NCI-H146 (cell line): Measurements from ENCODE around the gene DDX54.

Experiments used
- DNase-seq: peaks from one replicate; lab custom pipeline; 2025; lab: John Stamatoyannopoulos, UW

Gene DDX54

DNA sequence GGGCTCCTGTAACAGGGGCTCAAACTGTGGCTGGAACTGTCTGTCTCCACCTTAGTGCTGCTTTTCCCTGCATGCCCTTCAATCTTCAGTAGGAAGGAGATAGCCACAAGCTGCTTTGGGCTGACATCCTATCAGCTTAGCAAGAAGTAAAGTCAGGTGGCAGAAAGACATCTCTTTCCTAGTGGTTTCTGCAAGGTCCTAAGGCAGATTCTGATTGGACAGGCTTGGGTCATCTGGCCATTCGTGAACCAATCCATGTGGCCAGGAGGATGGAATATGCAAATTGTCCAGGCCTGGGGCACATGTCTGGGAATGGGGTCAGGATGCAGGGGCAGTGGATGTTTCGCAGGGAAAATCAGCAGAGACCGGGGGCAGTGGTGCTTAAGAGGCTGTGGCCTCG is 5.5 kb upstream of the DDX54 start:
- no peak for DNase-seq

DNA sequence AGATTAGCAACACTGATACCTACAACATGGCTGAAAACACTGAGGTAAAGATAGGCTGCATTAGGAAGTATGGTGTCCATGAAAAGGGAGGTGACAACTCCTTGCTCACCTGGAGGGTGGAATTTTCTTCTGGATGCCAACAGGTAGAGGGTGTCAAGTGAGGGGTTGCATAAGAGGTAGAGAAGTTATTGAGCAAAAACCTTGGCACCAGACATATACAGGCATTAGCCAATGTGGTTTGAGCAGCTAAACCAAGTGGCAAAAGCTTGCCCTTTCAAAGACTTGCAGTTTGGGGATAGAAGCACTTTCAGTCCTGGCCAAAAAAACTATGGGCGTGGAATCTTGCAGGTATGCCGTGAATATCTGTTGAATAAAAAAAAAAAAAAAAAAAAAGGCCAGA is 4.1 kb upstream of the DDX54 start:
- no peak for DNase-seq

DNA sequence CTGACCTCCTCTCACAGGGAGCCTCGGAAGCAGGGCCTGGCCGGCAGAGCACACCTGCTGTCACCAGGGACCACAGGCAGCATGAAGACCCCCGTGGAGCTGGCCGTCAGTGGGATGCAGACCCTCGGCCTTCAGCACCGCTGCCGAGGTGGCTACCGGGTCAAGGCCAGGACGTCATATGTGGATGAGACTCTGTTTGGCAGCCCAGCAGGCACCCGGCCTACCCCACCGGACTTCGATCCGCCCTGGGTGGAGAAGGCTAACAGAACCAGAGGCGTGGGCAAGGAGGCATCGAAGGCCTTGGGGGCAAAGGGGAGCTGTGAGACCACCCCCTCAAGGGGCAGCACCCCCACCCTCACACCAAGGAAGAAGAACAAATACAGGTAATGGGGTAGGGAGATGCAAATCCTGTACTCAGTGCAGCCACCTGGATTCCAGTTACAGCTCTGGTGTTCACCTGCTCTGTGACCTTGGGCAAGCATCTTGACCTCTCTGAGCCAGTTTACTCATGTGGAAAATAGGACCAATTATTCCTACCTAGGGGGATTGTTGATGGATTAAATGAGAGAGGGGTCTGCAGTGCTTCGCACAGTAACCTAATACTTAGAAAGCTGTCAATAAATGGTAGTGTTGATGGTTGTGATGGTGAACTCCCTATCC is 1.5 kb upstream of the DDX54 start:
- DNase-seq: no peak

DNA sequence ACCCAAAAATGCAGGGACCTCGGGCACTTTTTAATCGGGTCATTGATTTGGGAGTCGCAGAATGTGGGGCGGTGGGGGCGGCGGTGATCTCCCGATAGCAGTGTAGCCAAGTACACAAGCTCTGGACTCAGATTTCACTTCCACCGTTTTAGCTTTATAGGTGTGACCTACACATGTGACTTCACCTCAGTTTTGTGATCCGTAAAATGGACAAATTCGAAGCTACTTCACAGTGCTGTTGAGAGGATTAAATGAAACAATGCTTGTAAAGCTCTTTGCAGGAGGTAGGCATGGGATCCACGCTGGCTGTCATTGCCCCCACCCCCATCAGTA is 721 bp upstream of the DDX54 start:
- peak; percentile 34 for DNase-seq

DNA sequence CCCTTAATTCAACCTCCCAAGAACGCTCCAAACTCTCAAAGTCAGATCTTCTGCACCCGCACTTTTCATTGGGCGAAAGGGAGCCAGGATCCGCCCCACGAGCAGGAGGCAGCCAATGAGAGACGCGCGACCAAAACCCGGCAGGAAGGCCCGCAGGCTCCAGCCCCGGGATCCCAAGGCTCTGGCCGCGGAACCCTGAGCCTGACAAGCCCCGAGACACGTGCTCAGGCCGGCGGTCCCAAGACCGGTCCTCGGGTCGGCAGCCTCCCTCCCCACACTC is 438 bp downstream of the DDX54 start:
- peak; percentile 77 for DNase-seq

DNA sequence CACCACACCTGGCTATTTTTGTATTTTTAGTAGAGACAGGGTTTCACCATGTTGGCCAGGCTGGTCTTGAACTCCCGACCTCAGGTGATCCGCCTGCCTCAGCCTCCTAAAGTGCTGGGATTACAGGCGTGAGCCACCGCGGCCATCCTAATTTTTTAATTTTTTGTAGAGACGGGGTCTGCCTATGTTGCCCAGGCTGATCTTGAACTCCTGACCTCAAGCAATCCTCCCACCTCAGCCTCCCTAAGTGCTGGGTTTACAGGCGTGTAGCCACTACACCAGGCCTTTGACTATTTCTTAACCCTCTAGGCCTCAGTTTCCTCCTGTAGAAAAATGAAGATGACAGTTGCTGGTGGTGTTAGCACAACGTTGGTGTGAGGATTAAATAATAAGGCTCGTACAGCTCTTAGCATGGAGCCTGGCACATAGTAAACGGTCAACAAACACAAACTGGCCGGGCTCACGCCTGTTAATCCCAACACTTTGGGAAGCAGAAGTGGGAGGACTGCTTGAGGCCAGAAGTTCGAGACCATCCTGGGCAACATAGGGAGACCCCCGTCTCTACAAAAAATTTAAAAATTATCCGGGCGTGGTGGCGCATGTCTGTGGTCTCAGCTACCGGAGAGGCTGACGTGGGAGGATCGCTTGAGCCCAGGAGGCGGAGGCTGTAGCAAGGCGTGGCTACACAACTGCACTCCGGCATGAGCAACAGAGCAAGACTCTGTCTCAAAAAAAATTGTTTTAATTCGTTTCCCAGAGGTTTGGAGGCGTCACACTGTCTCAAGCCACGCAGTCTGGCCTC is 979 bp downstream of the DDX54 start:
- DNase-seq: peak; percentile 57

DNA sequence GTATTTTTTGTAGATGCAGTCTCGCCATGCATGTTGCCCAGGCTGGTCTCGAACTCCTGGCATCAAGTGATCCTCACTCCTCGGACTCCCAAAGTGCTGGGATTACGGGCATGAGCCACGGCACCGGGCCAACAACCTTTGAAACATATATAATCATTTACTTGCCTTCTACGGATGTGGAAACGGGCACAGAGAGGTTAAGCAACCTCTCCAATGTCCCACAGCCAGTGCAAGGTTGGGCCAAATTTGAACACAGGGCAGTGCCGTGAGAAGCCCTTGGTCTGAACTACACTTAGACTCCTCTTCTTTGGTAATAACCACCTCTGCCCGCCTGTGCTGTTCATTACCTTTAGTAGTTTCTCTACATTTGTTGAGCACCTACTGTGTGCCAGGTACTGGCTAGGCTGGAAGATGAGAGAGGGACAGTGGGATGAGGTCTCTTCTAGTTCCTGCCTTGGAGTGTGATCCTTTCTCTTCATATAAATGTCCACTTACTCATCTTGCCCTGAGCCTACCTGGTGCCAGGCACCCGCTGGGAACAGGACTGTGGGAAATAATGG is 2.2 kb downstream of the DDX54 start:
- DNase-seq: no peak

DNA sequence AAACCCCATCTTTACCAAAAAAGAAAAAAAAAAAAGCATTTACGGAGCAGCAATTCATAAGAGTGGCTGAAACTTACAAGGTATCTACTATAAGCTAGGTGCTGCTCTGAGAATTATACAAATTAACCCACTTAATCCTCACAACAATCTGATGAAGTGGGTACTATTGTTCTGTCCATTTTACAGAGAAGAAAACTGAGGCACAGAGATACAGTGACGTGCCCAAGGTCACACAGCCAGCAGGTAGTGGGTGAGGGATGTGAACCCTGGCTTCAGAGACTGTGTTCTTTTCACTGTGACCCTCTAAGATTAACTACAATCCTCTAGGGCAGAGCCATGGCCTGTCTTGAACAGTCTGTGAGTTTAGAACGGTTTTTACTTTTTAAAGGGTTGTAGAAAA is 3.3 kb downstream of the DDX54 start:
- no peak for DNase-seq

DNA sequence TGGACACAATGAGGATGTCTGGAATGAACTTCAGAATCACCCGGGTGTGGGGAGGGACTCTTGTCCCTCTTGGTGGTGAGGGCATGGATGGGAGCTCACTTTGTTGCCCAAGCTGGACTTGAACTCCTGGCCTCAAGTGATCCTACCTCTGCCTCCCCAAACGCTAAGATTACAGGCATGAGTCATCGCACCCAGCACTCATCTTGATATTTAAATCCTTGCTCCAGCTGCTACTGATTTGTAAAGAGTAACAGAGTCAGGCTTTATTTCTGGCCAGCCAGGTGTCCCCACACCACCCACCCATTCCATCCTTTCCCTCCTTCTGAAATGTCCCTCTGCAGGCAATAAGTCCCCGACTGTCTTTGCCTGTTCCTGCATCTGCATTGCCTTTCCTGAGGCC is 4.9 kb downstream of the DDX54 start:
- no peak for DNase-seq

DNA sequence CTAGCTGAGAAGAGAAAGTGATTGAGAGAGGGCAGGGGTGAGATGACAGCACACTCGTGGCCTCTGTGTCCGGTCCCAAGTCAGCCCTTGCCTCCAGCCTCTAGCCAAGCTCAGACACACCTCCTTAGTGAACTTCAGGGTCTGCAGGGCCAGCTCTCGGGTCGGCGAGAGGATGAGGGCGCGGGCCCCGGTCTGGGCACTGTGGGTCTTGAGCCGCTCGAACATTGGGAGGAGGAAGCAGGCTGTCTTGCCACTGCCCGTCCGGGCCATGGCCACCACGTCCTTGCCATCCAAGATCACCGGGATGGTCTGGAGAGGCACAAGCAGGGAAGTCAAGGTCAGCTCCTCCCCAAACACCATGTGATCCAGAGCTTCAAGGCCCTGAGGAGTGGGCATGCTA is 6.3 kb downstream of the DDX54 start:
- DNase-seq: no peak

DNA sequence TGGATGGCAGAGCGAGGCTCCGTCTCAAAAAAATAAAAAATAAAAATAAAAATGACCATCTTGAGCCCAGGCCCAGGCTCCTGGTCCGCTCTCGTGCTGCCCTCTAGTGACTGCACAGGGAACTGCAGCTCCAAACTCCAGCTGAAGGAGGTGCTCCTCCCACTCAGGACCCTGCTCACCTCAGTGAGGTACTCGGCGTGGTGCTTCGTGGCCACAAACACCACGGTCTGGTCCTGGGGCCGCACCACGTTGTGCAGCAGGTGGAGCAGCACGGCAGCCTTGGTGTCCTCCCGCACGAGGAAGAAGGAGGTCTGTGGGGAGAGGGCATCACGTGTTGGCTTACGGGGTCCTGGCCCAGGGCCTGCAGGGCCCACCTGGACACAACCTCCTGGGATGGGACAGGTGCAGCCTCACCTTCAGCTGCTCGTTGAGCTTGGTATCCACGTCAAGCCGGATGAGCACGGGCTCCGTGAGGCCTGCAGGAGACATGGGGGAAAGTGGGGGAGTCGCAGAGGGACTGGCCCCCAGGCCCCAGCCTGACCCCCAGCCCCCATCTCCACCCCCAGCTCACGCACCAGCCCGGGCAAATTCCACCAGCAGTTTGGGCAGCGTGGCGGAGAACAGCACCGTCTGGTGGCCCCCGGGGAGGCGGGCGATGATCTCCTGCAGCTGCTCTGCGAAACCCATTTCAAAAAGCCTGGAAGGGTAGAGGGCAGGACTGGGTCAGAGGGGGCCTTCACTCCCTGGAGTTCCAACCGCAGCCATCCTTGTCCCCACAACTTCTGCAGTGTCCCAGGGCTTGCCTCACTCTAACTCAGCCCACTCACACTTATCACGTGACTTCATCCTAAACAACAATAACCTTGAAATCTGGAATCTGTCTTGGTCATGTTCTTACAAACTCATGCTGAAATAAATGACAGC is 10.6 kb downstream of the DDX54 start:
- peak; percentile 34 for DNase-seq

DNA sequence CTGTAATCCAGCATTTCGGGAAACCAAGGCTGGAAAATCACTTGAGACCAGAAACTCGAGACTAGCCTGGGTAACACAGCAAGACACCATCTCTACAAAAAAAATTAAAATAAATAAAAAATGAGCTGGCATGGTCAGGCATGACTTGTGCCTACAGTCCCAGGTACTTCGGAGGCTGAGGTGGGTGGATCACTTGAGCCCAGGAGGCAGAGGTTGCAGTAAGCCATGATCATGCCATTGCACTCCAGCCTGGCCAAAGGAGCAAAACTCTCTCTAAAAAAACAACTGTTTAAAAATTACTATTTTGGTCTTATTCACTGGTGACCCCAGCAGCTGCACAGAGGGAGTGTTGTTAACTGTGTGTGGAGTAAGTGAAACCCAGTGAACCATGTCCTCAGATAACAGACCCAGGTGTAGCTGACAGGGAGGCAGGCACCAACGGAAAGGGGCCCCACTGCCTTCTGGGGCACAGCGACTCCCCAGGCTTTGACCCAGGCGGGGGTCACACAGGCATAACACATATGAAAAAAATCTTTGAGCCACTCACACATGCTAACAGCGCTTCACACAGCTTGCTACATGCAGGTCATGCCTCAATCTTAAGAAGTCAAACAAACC is 12.1 kb downstream of the DDX54 start:
- no peak for DNase-seq

DNA sequence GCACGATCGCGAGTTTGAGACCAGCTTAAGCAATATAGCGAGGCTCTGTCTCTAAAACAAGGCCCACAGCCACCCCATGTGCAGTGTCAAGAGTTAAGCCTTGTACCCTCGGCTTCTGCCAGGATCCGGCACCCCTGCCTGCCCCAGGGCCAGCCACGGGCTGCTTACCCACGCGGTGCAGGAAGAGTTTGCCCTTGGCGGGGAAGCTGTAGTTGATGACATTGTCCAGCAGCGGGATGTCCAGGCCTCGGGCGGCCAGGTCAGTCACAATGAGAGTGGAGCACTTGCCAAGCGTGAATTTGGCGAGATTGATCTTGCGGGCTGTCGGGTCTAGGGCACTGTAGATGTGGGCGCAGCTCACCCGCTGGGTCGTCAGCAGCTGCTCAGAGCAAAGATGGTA is 13.1 kb downstream of the DDX54 start:
- no peak for DNase-seq

DNA sequence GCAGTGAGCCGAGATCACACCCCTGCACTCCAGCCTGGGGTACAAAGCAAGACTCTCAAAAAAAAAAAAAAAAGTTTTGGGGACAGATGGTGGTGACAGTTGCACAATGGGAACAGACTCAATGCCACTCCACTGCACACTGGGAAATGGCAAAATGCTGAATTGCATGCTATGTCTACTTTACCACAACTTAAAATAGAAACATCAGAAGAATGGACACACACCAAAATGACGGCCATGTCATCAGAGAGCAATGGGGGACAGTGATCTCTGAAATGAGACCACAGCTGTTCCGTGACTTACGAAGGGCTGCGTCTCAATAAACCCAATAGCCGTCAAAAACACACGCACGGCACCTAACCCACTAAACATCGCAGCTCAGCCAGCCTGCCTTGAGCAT is 13.7 kb downstream of the DDX54 start:
- DNase-seq: no peak

DNA sequence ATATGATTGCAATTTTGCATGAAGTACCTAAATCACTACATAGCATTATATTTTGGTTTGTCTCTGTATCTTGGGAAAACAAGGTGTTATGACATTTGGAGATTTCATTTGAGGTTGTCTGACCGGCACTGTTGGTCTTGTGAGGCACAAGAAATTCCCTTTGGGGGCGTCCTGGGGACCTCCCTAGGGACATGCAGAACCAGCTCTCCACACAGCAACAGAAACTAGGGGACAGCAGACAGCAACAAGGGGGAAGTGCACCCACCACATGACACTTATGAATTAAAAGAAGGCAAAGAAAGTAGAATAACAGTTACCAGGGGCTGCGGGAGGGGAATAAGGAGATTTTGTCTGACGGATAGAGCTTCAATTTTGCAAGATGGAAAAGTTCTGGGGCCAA is 14.4 kb downstream of the DDX54 start:
- DNase-seq: no peak

DNA sequence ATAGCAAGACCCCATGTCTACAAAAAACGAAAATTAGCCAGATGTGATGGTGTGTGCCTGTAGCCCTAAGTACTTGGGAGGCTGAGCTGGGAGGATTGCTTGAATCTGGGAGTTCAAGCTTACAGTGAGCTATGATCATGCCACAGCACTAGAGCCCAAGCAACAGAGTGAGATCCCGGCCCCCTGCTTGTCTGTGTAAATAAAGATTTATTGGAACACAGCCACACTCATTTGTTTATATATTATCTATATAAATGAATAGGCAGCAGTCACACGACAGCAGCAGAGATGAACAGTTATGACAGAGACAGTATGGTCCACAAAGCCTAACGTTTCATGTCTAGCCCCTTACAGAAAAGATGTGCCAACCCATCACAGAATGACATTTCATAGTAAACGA is 14.8 kb downstream of the DDX54 start:
- no peak for DNase-seq

DNA sequence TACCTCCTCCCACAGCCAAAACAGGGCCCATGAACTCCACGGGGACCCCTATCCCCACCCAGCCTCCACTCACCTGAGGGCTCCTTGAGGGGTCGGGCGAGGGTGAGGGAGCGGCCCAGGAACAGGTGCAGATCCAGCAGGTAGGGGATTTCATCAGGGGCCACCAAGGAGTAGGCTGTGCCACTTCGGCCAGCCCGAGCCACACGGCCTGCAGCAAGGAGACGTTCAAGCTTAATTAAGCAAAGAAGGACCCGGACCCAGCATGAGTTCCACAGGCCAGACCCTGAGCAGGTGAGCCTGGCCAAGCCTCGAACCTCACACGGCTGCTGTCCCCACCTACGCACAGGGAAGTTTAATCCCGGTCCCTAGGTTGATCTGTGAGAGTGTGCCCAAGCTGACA is 15.6 kb downstream of the DDX54 start:
- no peak for DNase-seq

DNA sequence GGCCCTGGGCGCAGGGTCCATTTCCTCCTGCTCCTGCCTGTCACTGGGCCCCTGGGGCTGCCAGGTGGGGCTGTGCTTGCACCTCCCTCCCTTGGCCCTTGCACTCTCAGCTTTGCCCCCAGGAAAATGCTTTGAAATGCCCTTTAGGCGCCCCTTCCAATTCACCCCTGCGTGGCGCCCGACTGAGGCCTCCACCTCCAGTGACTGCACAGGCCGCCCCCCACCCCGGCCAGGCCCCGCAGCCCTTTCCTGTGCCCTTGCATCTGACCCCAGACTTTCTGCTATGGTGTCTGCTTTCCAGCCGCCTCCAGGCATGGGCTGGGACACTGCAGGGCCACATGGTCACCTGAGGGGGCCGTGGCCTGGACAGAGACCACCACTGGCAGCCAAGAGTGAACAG is 17.4 kb downstream of the DDX54 start:
- DNase-seq: no peak

DNA sequence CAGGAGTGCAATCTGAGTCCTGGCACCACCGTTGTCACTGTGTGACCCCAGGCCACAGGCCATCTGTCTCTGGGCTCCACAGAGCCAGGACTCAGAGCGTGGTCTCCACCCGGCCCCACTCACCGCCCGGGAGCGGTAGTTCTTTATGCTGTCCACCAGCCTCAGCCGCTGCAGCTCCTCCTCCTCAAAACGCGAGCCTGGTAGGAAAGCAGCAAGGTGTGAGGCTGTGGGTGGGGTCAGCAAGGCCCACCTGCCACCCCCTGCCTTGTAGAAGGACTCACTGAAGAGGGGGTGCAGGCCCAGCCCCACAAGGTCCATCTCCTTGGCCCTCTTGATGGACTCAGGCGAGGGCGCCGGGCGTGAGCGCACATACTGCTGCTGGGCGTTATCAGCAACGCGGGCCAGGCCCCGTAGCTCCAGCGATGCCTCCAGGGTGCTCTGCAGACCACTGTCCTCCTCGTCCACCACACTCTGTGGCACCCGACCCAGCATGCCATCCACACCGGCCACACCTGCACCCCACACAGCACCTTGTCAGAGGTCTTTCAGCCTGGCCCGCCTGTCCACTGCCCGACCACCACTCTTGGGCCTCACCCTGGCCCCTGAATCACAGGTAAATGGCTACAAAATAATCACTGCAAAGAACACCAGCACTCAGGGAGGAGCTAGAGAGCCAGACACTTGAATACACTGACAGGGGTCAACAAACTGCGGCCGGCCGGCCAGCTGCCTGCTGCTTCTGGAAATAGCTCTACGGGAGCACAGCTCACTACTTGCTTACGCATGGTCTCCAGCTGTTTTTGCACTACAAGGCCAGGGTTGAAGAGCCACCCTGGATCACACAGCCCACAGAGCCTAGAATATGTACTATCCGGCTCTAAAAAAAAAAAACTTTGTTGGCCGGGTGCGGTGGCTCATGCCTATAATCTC is 19.5 kb downstream of the DDX54 start:
- DNase-seq: no peak

DNA sequence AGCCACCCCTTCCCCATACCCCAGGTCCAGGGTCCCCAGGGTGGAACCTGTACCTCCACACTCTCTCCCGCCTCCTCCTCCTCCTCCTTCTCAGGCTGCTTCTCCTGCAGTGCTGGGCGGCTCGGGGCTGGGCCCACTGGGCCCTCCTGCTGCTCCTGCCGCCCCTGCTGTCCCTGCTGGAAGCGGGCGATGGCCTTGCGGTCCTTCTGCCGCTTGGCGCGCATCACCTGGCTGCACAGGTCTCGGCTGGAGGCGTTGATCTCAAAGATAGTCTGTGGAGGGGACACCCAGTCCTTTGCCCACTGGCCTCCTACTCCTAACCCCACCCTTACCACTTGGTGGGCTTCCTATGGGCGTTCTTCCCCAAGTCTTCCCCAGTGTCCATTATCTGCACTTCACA is 21.3 kb downstream of the DDX54 start:
- DNase-seq: no peak

DNA sequence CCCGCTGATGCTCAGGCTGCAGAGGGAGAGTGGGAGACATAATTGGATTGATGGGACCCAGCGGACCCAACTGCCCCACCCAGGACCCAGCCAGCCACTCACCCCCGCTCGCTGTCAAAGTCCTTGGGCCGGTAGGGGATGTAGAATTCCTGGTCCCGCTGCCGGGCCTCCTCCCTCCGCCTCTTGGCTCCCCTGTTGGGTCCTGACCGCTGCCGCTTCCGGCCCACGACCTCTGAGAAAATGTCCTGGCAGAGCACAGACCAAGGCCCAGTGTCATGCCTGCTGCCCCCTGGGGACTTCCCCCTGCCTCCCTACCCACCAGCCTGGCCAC is 22.3 kb downstream of the DDX54 start:
- DNase-seq: no peak
